Measurements from ENCODE around the gene ELAC1.

ELAC1 gene, protein sequence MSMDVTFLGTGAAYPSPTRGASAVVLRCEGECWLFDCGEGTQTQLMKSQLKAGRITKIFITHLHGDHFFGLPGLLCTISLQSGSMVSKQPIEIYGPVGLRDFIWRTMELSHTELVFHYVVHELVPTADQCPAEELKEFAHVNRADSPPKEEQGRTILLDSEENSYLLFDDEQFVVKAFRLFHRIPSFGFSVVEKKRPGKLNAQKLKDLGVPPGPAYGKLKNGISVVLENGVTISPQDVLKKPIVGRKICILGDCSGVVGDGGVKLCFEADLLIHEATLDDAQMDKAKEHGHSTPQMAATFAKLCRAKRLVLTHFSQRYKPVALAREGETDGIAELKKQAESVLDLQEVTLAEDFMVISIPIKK

DNA sequence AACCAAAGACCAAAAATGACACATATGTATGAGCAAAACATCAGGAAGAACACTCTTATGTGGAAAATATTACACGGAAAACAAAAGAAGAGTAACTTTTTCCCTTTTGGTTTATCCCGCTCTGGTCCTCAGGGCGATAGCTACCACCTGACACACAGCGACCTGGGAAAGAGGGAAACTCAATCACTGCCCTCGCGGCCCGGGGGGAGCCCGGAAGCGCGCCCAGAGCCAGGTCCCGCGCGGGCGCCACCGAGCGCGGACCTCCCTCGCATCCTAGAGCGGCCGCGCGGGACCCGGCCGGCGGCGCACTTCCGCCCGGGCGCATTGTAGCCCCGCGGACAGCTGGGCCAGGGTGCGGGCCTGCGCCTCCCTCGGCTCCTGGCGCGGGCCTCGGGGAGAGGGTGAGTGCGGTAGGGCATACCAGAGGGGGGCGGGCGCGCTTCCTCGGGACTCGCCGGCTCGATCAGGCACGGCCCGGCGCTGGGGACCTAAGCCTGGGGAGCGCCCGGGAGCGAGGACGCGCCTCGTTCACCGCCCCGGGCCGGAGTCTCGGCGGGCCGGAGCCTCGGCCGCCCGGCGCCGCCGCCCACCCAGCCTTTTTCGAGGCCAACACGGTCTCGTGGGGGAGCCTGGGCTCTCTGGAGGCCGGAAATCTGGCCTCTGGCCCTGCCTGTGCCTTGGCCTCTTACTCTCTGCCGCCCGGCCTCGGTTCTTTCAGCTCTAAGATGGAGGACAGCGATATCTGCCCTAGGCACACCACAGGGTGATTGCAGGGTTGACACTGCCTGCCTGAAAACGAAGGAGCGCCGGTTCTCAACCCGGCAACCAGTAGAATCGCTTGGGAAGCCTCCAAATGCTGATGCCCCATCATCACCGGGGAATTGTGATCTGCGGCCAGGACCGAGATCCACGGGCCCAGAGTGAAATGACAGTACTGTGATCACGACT lies at the start of gene ELAC1:
Gene ELAC1 (plus strand): TSS at position 327 of the 948 bp plus-strand sequence. CDS start 6,365 bp downstream, outside the sequence.
- Histone ChIP-seq H4K20me1 (no peaks in the 10 kb centered on the region), H3K4me1 (peaks cover 15% of the 10 kb centered on the region), H3K9me3 (peaks cover 7% of the 10 kb centered on the region), H3K27me3 (no peaks in the 10 kb centered on the region), H3K36me3 (no peaks in the 10 kb centered on the region), H3K4me2 (peak within 1 kb of the TSS; percentile 79), H3K9ac (peak within 1 kb of the TSS; percentile 99), H3K27ac (peak within 1 kb of the TSS; percentile 99), H3K4me3 (peak within 1 kb of the TSS; percentile 91)
- TF ChIP-seq Cebpa-rat (IDR thresholded peaks at IDR 0.05), result no peak

DNA sequence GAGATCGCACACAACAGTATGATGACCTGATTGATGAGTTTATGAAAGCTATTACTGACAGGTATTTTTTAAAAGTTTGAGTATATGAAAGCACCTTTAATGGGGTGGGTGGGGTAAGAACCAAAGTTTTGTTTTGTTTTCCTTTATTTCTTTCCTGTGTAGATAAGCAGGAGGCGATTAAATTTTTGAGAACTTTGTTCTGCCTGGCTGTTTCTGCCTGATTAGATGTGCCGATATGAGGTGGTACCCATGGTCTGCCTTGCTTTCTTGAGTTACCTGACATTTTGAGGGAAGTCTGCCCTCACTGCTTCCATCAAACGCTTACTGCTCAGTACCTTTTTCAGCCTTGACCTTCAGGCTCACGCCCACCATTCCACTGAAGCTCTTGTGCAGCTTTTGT lies 49.7 kb upstream of the ELAC1 start:
- Histone ChIP-seq H4K20me1 (no peaks in the 10 kb centered on the region; the same call in 1 of the 2 replicates), H3K4me3 (no peak overlapping the region), H3K27ac (no peak overlapping the region), H3K4me1 (no peaks in the 10 kb centered on the region), H3K36me3 (peaks cover 83% of the 10 kb centered on the region), H3K27me3 (no peaks in the 10 kb centered on the region), H3K9ac (no peak overlapping the region), H3K9me3 (no peaks in the 10 kb centered on the region), H3K4me2 (no peak overlapping the region)
- TF ChIP-seq Cebpa-rat (IDR thresholded peaks at IDR 0.05), result no peak

DNA sequence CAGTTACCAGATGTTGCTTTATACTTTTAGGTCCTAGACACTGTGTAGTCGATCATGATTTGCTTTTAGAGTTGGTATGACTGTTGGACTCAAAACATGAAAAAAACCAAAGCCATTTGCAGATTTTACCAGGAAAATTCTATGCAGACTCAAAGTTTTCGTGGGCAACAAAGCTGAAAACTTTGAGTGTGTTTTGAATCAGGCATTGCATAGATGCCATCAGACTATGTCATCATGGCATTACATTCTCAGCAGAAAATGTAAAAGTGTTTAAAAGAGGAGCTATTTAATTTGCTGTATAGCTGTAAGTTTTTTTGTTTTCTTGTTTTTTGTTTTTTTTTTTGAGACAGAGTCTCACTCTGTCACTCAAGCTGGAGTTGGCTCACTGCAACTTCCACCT lies 43.5 kb upstream of the ELAC1 start:
- Histone ChIP-seq H3K27me3 (no peaks in the 10 kb centered on the region), H3K9me3 (peaks cover 17% of the 10 kb centered on the region; the same call in 1 of the 2 replicates), H3K4me2 (no peak overlapping the region), H3K4me3 (no peak overlapping the region), H3K9ac (no peak overlapping the region), H4K20me1 (no peaks in the 10 kb centered on the region), H3K27ac (no peak overlapping the region), H3K36me3 (peaks cover 100% of the 10 kb centered on the region), H3K4me1 (no peaks in the 10 kb centered on the region)
- TF ChIP-seq Cebpa-rat (IDR thresholded peaks at IDR 0.05), result no peak

DNA sequence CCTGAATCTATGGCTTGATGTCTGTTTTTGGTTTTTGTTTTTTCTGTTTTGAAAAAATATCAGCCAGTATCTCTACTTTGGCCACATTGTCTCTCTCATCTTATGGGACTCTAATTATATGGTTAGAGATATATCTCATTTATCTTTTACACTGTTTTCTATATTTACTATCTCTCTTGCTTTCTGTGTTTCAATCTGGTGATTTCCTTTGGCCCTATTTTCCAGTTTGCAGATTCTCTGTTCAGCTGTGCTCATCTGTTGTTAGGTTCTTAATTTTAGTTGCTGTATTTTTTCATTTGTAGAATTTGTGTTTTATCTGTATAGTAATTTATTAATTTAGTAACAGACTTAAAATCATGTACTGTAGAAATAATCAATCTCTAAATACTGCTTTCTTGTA lies 41.3 kb upstream of the ELAC1 start:
- no peak for TF ChIP-seq Cebpa-rat (IDR thresholded peaks at IDR 0.05)
- Histone ChIP-seq H3K4me1 (no peaks in the 10 kb centered on the region), H4K20me1 (no peaks in the 10 kb centered on the region), H3K4me3 (no peak overlapping the region), H3K9ac (no peak overlapping the region), H3K27ac (no peak overlapping the region), H3K36me3 (peaks cover 87% of the 10 kb centered on the region), H3K27me3 (no peaks in the 10 kb centered on the region), H3K4me2 (no peak overlapping the region), H3K9me3 (peaks cover 17% of the 10 kb centered on the region; the same call in 1 of the 2 replicates)

DNA sequence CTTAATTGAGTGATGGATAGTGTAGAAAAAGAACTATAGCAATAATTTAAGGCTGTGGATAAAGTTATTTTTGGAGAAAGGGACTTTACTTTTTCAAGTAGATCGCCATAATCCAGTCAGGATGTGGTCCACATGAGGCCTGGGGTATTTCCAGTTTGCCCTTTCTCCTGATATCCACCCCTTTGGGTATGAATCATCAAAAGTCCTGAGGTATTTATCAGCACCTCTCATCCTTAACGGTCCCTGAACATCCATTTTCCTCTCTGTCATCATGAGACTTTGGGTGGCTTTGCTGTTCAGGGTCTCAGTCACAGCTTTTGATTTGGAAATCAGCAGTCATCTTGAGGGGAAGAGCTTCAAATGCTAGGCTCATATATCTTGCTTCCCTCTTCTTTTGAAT lies 39.3 kb upstream of the ELAC1 start:
- Histone ChIP-seq H3K4me1 (no peaks in the 10 kb centered on the region), H3K9me3 (peaks cover 17% of the 10 kb centered on the region; the same call in 1 of the 2 replicates), H3K4me2 (no peak overlapping the region), H3K27me3 (no peaks in the 10 kb centered on the region), H3K36me3 (peaks cover 86% of the 10 kb centered on the region), H3K27ac (no peak overlapping the region), H3K9ac (no peak overlapping the region), H3K4me3 (no peak overlapping the region), H4K20me1 (no peaks in the 10 kb centered on the region)
- no peak for TF ChIP-seq Cebpa-rat (IDR thresholded peaks at IDR 0.05)

DNA sequence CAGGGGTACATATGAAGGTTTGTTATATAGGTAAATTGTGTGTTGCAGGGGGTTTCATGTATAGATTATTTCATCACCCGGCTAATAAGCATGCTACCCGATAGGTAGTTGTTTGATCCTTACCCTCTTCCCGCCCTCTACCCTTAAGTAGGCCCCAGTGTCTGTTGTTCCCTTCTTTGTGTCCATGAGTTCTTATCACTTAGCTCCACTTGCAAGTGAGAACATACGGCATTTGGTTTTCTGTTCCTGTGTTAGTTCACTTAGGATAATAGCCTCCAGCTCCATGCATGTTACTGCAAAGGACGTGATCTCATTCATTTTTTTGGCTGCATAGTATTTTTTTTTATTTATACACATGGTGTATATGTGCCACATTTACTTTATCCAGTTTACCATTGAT lies 34.2 kb upstream of the ELAC1 start:
- Histone ChIP-seq H3K36me3 (peaks cover 77% of the 10 kb centered on the region), H4K20me1 (no peaks in the 10 kb centered on the region), H3K27ac (no peak overlapping the region), H3K27me3 (no peaks in the 10 kb centered on the region), H3K9ac (no peak overlapping the region), H3K4me3 (no peak overlapping the region), H3K4me1 (no peaks in the 10 kb centered on the region), H3K9me3 (no peaks in the 10 kb centered on the region), H3K4me2 (no peak overlapping the region)
- TF ChIP-seq Cebpa-rat (IDR thresholded peaks at IDR 0.05), result no peak

DNA sequence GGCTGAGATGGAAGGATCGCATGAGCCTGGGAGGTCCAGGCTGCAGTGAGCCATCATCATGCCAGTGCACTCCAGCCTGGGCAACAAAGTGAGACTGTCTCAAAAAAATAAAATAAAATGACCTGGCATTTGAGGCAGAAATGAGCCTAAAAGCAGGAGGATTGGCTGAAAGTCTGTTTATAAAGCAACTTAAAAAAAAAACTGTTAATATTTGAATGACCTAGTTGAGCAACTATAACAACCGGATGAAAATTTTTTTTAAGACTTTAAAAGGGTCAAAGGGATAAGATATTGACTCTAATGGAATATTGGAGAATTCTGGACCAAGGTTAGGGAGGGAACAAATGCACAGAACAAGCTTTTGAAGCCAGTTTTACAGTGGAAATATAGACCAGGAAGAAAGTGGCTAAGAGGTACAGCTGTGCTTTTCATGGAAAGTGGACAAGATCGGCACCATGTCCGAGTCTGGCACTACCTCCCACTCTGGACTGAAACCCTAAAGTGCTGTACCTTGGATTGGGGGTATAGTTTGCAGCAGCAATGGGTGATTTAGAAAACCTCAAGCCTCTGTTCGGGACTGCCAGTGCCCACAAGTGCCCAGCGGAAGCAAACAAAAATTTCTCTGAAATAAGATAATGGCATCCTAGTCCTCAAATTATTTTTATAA lies 33.2 kb upstream of the ELAC1 start:
- no peak for TF ChIP-seq Cebpa-rat (IDR thresholded peaks at IDR 0.05)

DNA sequence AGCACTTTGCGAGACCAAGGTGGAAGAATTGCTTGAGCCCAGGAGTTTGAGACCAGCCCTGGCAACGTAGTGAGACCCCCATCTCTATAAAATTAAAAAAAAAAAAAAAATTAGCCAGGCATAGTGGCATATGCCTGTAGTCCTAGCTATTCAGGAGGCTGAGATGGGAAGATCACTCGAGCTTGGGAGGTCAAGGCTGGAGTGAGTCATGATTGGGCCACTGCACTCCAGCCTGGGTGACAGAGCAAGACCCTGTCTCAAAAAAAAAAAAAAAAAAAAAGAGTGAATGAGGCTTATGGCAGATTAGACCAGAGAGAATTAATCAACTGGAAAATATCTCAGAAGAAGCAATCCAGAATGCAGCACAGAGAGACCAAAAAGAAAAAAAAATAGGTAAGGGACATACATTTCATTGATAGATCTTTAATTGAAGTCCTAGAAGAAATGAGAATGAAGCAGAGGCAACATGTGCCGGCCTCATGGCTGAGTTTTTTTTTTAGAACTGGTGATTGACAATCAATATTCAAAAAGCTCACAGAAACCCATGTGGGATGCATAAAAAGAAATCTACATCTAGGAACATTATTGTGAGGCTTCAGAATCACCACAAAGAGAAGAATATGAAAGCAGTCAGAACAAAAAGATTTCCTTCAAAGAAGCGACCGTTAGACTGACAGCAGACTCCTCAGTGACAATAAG lies 32.2 kb upstream of the ELAC1 start:
- no peak for TF ChIP-seq Cebpa-rat (IDR thresholded peaks at IDR 0.05)
- no peaks in the 10 kb centered on the region for H3K9me3 ChIP-seq
- no peak overlapping the region for H3K4me3 ChIP-seq
- H3K27me3 ChIP-seq, result no peaks in the 10 kb centered on the region
- no peaks in the 10 kb centered on the region for H3K4me1 ChIP-seq
- H4K20me1 ChIP-seq, result no peaks in the 10 kb centered on the region
- H3K27ac ChIP-seq, result no peak overlapping the region
- peaks cover 77% of the 10 kb centered on the region for H3K36me3 ChIP-seq
- H3K4me2 ChIP-seq, result no peak overlapping the region
- no peak overlapping the region for H3K9ac ChIP-seq

More for the DNA sequence above, 33.2 kb upstream of the ELAC1 start:
- H3K27me3 ChIP-seq, result no peaks in the 10 kb centered on the region
- peaks cover 75% of the 10 kb centered on the region for H3K36me3 ChIP-seq
- H3K4me2 ChIP-seq, result no peak overlapping the region
- H4K20me1 ChIP-seq, result no peaks in the 10 kb centered on the region
- no peak overlapping the region for H3K9ac ChIP-seq
- no peak overlapping the region for H3K27ac ChIP-seq
- no peaks in the 10 kb centered on the region for H3K4me1 ChIP-seq
- H3K9me3 ChIP-seq, result no peaks in the 10 kb centered on the region
- no peak overlapping the region for H3K4me3 ChIP-seq

DNA sequence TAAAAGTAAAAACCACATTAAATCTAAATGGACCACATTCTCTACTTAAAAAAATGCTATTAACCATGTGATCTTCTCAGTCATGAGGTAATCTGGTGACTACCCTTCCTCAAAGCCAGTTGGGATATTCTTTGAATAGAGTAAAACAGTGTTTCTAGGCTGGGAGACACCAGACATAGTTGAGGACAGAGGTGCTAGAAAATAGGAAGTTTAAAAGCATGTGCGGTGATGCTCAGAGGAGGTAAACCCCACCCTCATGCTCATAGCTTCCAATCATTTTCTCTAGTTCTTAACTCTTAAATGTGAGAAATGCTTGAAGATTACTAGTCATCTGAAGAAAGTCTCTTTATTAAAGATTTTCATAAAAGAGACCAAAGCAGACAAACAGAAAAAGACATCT lies 30.7 kb upstream of the ELAC1 start:
- no peaks in the 10 kb centered on the region for H3K9me3 ChIP-seq
- H3K27me3 ChIP-seq, result no peaks in the 10 kb centered on the region
- no peak for TF ChIP-seq Cebpa-rat (IDR thresholded peaks at IDR 0.05)
- no peak overlapping the region for H3K4me3 ChIP-seq
- H3K4me1 ChIP-seq, result no peaks in the 10 kb centered on the region
- no peaks in the 10 kb centered on the region for H4K20me1 ChIP-seq
- H3K4me2 ChIP-seq, result no peak overlapping the region
- no peak overlapping the region for H3K9ac ChIP-seq
- H3K36me3 ChIP-seq, result peaks cover 78% of the 10 kb centered on the region
- H3K27ac ChIP-seq, result no peak overlapping the region
